ENCODE data around the gene ENAH. TPM values are rescaled to one million over a fixed set of nuclear protein-coding genes. Genes with fewer than 3 reads are reported as not detected.

Gene ENAH
- polyA plus RNA-seq, 1 donor (not counting 4 experiments of a cell fraction or from before 2014, with no cell fraction given), result 61.0 TPM

GRCh38 chr1:225697428-225697827, 44.5 kb upstream of the ENAH start:
- H3K9me3 ChIP-seq (ENCODE audit: control insufficient read depth, low read depth, low read length), result no peaks in the 10 kb centered on the region
- no peak overlapping the region for H3K4me2 ChIP-seq (ENCODE audit: control insufficient read depth, extremely low read depth, insufficient read depth, low read depth, low read length)
- TF ChIP-seq CTCF (optimal IDR thresholded peaks at IDR 0.05 in 1 of 3, IDR thresholded peaks at IDR 0.05 in 1 of 3, conservative IDR thresholded peaks at IDR 0.05 in 1 of 3; ENCODE audit: extremely low read depth in 1 of 3, insufficient read depth in 2 of 3, low read length in 3 of 3) (no peak), EZH2 (IDR thresholded peaks at IDR 0.05; ENCODE audit: low read length) (no peak)
- no peak overlapping the region for H3K4me3 ChIP-seq (ENCODE audit: control insufficient read depth in 2 of 3, extremely low read depth in 1 of 3, insufficient read depth in 2 of 3, low read depth in 1 of 3, low read length in 3 of 3)
- dilution Hi-C loops (cut with MboI; ENCODE audit: extremely low pct_ligation_motif_present, low sequenced_read_pairs), result no loop called here
- peaks cover 22% of the 10 kb centered on the region for H3K4me1 ChIP-seq (ENCODE audit: control insufficient read depth, extremely low read depth, insufficient read depth, low read length)
- no peaks in the 10 kb centered on the region for H4K20me1 ChIP-seq (ENCODE audit: control insufficient read depth, extremely low read depth, insufficient read depth, low read length)
- no peaks in the 10 kb centered on the region for H3K9me1 ChIP-seq (ENCODE audit: control insufficient read depth, extremely low read depth, insufficient read depth, low read length)
- no peaks in the 10 kb centered on the region for H3K27me3 ChIP-seq (ENCODE audit: control insufficient read depth, extremely low read depth, insufficient read depth, low read length)
- H3K79me2 ChIP-seq (ENCODE audit: control insufficient read depth, insufficient read depth, low read length), result no peaks in the 10 kb centered on the region
- H3K9ac ChIP-seq (ENCODE audit: control insufficient read depth, extremely low read depth, insufficient read depth, low read length), result no peak overlapping the region
- H3K36me3 ChIP-seq (ENCODE audit: control insufficient read depth in 2 of 2, extremely low read depth in 1 of 2, insufficient read depth in 2 of 2, low read length in 2 of 2), result no peaks in the 10 kb centered on the region
- H2AFZ ChIP-seq (ENCODE audit: control insufficient read depth, low read length), result no peak overlapping the region
- DNase-seq (ENCODE audit: low read depth, low spot score) (no peak), FAIRE-seq (no peak)
- no peak overlapping the region for H3K27ac ChIP-seq (ENCODE audit: control insufficient read depth, insufficient read depth, low read length)

- no peak for TF ChIP-seq EZH2 (IDR thresholded peaks at IDR 0.05; ENCODE audit: low read length)
- no peak for TF ChIP-seq CTCF (optimal IDR thresholded peaks at IDR 0.05 in 1 of 3, IDR thresholded peaks at IDR 0.05 in 1 of 3, conservative IDR thresholded peaks at IDR 0.05 in 1 of 3; ENCODE audit: extremely low read depth in 1 of 3, insufficient read depth in 2 of 3, low read length in 3 of 3)
- dilution Hi-C loops (cut with MboI; ENCODE audit: extremely low pct_ligation_motif_present, low sequenced_read_pairs), result no loop called here
- FAIRE-seq (no peak), DNase-seq (ENCODE audit: low read depth, low spot score) (no peak)
- Histone ChIP-seq H3K4me3 (ENCODE audit: control insufficient read depth in 2 of 3, extremely low read depth in 1 of 3, insufficient read depth in 2 of 3, low read depth in 1 of 3, low read length in 3 of 3) (no peak overlapping the region), H3K9me1 (ENCODE audit: control insufficient read depth, extremely low read depth, insufficient read depth, low read length) (no peaks in the 10 kb centered on the region), H3K9ac (ENCODE audit: control insufficient read depth, extremely low read depth, insufficient read depth, low read length) (no peak overlapping the region), H3K27ac (ENCODE audit: control insufficient read depth, insufficient read depth, low read length) (no peak overlapping the region), H3K27me3 (ENCODE audit: control insufficient read depth, extremely low read depth, insufficient read depth, low read length) (no peaks in the 10 kb centered on the region), H3K79me2 (ENCODE audit: control insufficient read depth, insufficient read depth, low read length) (no peaks in the 10 kb centered on the region), H4K20me1 (ENCODE audit: control insufficient read depth, extremely low read depth, insufficient read depth, low read length) (no peaks in the 10 kb centered on the region), H2AFZ (ENCODE audit: control insufficient read depth, low read length) (no peak overlapping the region), H3K4me2 (ENCODE audit: control insufficient read depth, extremely low read depth, insufficient read depth, low read depth, low read length) (no peak overlapping the region), H3K36me3 (ENCODE audit: control insufficient read depth in 2 of 2, extremely low read depth in 1 of 2, insufficient read depth in 2 of 2, low read length in 2 of 2) (no peaks in the 10 kb centered on the region), H3K9me3 (ENCODE audit: control insufficient read depth, low read depth, low read length) (no peaks in the 10 kb centered on the region), H3K4me1 (ENCODE audit: control insufficient read depth, extremely low read depth, insufficient read depth, low read length) (peaks cover 16% of the 10 kb centered on the region)
These were observed 42.8 kb upstream of the ENAH start for GRCh38 chr1:225695578-225696337.
